ENCODE data around the gene IFITM2.
"Not testable (repeated sequence)": the region's sequence is repeated elsewhere in the genome, so short reads cannot be mapped to it uniquely, and the experiment has no call there.

IFITM2 gene

DNA sequence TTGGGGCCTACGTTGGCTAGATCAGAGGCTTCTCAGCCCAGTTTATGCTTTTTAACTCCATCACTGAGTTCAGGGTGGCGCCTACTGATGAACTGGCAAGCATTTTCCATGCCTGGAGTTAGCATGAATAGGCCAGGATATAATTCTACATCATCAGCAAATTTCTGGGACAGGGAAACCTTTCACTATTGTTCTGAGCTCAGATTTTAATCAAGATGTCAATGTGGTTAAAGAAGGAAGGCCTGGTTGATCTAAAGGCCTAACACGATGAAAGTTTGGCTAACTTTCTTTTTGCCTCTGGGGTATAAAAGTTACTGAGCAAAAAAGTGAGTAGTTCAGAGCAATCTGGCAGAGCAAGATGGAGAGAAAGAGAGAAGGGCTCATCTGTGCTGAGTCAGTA is 34.7 kb downstream of the IFITM2 start:
- DNase-seq (ENCODE audit: low spot score): peak; percentile 94

DNA sequence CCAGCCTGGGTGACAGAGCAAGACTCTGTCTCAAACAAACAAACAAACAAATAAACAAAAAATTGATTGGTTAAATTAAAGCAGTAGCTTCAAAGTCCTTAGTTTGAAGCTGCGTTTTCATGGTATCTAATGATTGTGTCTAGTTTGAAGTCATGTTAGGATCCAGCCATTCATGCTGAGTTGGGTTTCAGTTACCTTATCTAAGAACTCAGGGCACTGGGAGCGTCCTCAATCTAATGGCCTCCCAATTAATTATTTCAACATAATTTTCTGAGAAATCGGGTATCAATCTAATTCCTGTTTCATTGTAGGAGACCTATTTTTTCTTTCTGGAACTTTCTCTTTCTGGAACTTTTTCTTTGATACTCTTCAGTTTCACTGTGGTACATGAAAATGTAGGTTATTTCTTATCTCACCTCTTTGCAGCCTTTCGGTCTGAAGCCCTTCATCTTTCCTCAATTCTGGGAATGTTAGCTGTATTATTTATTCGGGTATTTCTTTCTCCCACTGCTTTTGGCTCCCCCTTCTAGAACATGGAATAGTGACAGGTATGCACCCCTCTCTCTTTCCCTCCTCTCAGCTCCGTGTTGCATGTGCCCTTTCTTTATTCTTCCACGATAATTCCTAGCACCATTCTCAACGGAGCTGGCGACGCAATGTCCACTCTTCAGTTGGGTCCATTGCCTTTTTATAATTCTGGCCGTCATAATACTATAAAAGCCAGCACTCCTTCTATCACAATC is 37.4 kb downstream of the IFITM2 start:
- DNase-seq (ENCODE audit: low spot score): no peak

DNA sequence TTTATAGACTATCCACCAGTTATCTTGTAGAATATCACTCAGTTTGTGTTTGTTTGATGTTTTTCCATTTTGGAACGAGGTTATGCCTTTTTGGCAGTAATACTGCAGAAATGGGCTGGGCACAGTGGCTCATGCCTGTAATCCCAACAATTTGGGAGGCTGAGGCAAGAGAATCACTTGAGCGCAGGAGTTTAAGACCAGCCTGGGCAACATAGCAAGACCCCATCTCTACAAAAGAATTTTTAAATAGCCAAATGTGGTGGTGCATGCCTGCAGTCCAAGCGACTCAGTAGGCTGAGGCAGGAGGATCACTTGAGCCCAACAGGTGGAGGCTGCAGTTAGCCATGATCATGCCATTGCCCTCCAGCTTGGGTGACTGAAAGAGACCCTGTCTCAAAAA is 38.9 kb downstream of the IFITM2 start:
- no peak for DNase-seq (ENCODE audit: low spot score)

DNA sequence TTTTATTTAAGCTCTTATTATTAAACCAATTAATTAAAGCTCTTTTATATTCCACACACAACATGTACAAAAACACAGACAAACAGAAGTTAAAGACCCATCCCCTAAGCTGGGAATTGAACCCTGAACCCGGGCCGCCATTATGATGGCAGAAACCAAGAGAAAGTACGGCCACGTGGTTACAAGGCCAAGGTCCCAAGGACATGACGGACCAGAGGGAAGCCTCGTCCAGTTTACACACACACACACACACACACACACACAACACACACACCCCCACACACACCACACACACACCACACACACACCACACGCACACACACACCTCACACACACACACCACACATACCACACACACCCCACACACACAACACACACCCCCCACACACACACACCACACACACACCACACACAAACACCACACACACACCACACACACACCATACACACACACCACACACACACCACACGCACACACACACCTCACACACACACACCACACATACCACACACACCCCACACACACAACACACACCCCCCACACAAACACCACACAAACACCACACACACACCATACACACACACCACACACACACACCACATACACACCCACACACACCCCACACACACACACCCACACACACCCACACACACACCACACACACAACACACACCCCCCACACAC is 41.8 kb downstream of the IFITM2 start:
- DNase-seq (ENCODE audit: low spot score): not testable (repeated sequence)

DNA sequence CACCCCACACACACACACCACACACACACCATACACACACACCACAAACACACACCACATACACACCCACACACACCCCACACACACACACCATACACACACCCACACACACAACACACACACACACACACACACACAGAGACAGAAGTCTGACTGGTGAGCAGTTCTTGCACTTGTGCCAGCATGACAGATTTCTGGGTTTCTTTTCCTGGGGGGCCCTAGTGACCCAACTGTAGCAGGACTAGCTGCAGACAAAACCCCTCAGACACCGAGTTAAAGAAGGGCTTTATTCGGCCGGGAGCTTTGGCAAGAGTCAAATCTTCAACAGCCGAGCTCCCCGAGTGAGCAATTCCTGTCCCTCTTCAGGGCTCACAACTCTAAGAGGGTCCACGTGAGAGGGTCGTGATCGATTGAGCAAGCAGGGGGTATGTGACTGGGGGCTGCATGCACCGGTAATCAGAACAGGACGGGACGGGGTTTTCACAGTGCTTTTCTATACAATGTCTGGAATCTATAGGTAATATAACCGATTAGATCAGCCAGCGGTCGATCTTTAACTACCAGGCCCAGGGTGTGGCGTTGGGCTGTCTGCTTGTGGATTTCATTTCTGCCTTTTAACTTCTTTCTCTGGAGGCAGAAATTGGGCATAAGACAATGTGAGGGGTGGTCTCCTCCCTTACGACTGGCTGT is 42.6 kb downstream of the IFITM2 start:
- DNase-seq (ENCODE audit: low spot score): not testable (repeated sequence)

- no peak for DNase-seq (ENCODE audit: low spot score)
Measured at GRCh38 chr11:350723-351255, 43.2 kb downstream of the IFITM2 start.

- no peak for DNase-seq (ENCODE audit: low spot score)
Measured at GRCh38 chr11:351411-351810, 43.8 kb downstream of the IFITM2 start.

DNA sequence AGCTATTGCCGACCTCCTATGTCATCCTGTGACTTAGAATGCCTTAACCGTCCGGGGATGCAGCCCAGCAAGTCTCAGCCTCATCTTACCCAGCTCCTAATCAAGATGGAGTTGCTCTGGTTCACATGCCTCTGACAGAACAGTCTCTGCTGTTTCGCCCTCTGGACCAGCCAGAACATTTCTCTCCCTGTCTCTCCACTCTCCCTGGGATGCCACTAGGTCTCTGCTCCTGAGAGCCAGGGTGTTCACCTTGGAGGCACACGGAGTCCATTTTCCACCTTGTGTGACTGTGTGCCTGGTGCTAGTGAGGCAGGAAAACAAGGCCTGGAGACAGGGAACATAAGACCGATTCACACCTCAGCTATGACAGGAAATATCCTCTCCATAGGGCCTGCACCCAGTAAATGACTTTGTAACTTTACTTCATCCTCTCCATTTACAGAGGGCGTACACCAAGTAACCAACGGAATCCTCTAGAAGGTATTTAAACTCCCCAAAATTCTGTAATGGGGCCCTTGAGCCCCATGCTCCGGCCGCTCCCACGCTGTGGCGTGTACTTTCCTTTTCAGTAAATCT is 44.9 kb downstream of the IFITM2 start:
- no peak for DNase-seq (ENCODE audit: low spot score)

GRCh38 chr11:353179-353873 is 45.7 kb downstream of the IFITM2 start:
- DNase-seq (ENCODE audit: low spot score): no peak

DNA sequence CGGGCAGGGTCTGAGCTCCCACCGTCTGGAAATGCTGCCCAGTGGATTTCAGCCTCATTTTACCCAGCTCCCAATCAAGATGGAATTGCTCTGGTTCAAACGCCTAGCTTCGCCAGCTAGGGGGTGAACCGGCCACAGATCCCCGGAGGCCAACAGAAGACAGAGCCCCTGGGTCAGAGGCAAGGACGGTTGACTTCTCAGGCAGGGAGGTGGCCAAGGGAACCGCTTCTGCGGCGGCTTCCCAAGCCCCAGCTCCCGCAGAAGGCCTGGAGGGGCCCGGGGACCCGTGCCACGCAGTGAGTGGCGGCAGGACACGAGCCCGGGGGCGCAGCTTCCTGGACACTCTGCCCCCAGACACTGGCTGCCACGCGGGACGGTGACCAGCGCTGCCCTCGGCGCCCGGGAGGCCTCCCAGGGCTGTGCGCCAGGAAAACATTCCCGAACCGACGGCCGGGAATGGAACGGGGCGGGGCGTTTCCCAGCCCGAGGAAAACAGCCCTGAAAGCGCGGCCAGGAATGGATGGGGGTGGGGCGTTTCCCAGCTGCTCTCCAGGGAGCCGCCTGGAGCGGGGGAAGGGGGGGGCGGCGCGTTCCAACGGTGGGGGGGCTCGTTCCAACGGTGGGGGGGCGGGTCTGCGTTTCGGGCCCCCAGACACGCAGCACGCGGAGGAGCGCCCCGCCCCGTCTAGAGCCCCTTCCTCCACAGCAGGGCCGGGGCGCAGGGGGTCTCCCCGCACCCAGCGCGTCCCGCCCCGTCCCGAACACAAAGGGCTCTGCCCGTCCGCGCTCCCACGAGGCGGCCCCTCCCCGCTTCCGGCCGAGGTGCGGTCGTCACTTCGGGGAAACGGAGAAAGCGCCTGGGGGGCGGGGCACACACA is 48.2 kb downstream of the IFITM2 start:
- DNase-seq (ENCODE audit: low spot score): peak; percentile 66

DNA sequence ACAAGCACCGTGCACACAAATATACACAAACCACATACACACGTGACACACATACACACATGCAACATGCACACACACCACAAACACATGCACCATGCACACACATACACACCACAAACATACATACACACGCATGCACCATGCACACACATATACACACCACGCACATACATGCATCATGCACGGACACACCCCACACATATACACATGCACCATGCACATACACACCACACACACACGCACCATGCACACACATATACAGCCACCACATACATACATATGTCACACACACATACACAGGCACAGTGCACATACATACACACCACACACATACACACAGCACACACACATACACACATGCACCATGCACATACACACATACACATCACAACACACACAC is 49.0 kb downstream of the IFITM2 start:
- DNase-seq (ENCODE audit: low spot score): no peak

DNA sequence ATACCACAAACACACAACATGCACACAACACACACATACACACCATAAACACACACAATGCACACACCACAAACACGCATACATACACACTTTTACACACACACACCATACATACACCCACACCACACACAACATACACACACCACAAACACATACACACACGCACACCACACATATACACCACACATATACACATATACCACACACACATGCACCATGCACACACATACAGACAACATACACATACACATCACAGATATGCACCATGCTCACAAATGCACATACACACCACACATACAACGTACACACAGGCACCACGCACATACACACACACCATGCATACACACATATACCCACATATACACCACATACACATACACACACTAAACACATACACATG is 50.0 kb downstream of the IFITM2 start:
- DNase-seq (ENCODE audit: low spot score): no peak

- no peak for DNase-seq (ENCODE audit: low spot score)
Measured at GRCh38 chr11:358129-358800, 50.6 kb downstream of the IFITM2 start.

Measured in COLO829 (cell line).